CD4-positive, CD25-positive, alpha-beta regulatory T cell (primary cell): ENCODE results near the gene SMYD5. TPM values are rescaled to one million over a fixed set of nuclear protein-coding genes. Genes with fewer than 3 reads are reported as not detected.

Experiments used
- ATAC-seq, 2 donors: fragments of 150-1000 bp; cut with Tn5 transposase; one replicate each; pipeline ENCODE4 v1.10.0; 2021; ENCODE audit warnings: low read depth in 2 of 2, moderate number of reproducible peaks in 2 of 2, moderate library complexity in 1 of 2
- DNase-seq, 3 donors: peaks; one replicate each; pipeline versions ENCODE4 v3.0.0 to v3.0.0-alpha.2; 2012 to 2022; ENCODE audit warnings: mixed read lengths in 1 of 3
- H3K27ac ChIP-seq: one replicate; pipeline ENCODE4 v1.7.0; 2013; ENCODE audit warnings: mild to moderate bottlenecking, low read length; ENCODE audit not compliant: insufficient read depth, poor library complexity, severe bottlenecking
- H3K27me3 ChIP-seq: one replicate; pipeline ENCODE4 v1.7.0; 2013; ENCODE audit warnings: low read length; ENCODE audit not compliant: control insufficient read depth, insufficient read depth
- H3K36me3 ChIP-seq: one replicate; pipeline ENCODE4 v1.7.0; 2013; ENCODE audit warnings: mild to moderate bottlenecking, low read length, moderate library complexity; ENCODE audit not compliant: control insufficient read depth, insufficient read depth
- H3K4me1 ChIP-seq: 2 replicates; pipeline ENCODE4 v1.7.0; 2013; ENCODE audit warnings: mild to moderate bottlenecking, low read length; ENCODE audit not compliant: insufficient read depth, control insufficient read depth, poor library complexity, severe bottlenecking
- H3K4me3 ChIP-seq: one replicate; pipeline ENCODE4 v1.7.0; 2013; ENCODE audit warnings: low read depth, mild to moderate bottlenecking, low read length, moderate library complexity
- H3K9me3 ChIP-seq, 2 experiments: 1 replicate in 1 of 2; 2 replicates in 1 of 2; pipeline ENCODE4 v1.7.0; 2013; ENCODE audit warnings: low read length in 2 of 2, mild to moderate bottlenecking in 1 of 2, moderate library complexity in 1 of 2; ENCODE audit not compliant: control insufficient read depth in 2 of 2
- H3K27ac Mint-ChIP-seq, 3 donors: one replicate each; pipeline ENCODE4 v1.8.0; 2020 to 2022; ENCODE audit warnings: mild to moderate bottlenecking in 3 of 3, mixed read lengths in 3 of 3, moderate library complexity in 2 of 3
- H3K27me3 Mint-ChIP-seq: one replicate; pipeline ENCODE4 v1.8.0; 2022; ENCODE audit warnings: mild to moderate bottlenecking, mixed read lengths
- H3K36me3 Mint-ChIP-seq: one replicate; pipeline ENCODE4 v1.8.0; 2020; ENCODE audit warnings: mixed read lengths
- H3K4me1 Mint-ChIP-seq, 4 donors: one replicate each; pipeline ENCODE4 v1.8.0; 2020 to 2022; ENCODE audit warnings: mixed read lengths in 4 of 4, mild to moderate bottlenecking in 1 of 4
- H3K4me3 Mint-ChIP-seq, 4 donors: one replicate each; pipeline ENCODE4 v1.8.0; 2020 to 2022; ENCODE audit warnings: mild to moderate bottlenecking in 4 of 4, mixed read lengths in 4 of 4, moderate library complexity in 3 of 4
- H3K9me3 Mint-ChIP-seq, 7 donors: one replicate each; pipeline ENCODE4 v1.8.0; 2020 to 2022; ENCODE audit warnings: mixed read lengths in 7 of 7, mild to moderate bottlenecking in 3 of 7, moderate library complexity in 2 of 7
- polyA plus RNA-seq, 4 donors: library from polyadenylated mRNA; unstranded; fragments of 300-500 nt; fragmentation: Illumina TruSeq; gene quantifications; one replicate each; pipeline ENCODE4 v1.2.3, GENCODE V29; 2021
- total RNA-seq: library from RNA; stranded (reverse); gene quantifications from one replicate; pipeline ENCODE4 v1.2.3, GENCODE V29; 2022

SMYD5 gene
- total and polyA plus RNA-seq, 5 donors from 2014 or later = 13.8 to 30.3 (median 18.5) TPM

- no peak overlapping the region for H3K4me3 Mint-ChIP-seq
- Histone ChIP-seq H3K27me3 (no peaks in the 10 kb centered on the region), H3K4me3 (no peak overlapping the region), H3K36me3 (peaks cover 15% of the 10 kb centered on the region), H3K27ac (no peak overlapping the region), H3K9me3 (no peaks in the 10 kb centered on the region), H3K4me1 (peaks cover 7% of the 10 kb centered on the region)
- ATAC-seq (no peak), DNase-seq (no peak)
- no peak overlapping the region for H3K27ac Mint-ChIP-seq
- no peaks in the 10 kb centered on the region for H3K27me3 Mint-ChIP-seq
- H3K36me3 Mint-ChIP-seq = peaks cover 7% of the 10 kb centered on the region
- no peaks in the 10 kb centered on the region for H3K9me3 Mint-ChIP-seq
- peaks cover 7 to 23% (median 8%) of the 10 kb centered on the region in 4 donors for H3K4me1 Mint-ChIP-seq
Measured at GRCh38 chr2:73264332-73264606, 50.2 kb downstream of the SMYD5 start.

GRCh38 chr2:73264783-73265182 is 50.7 kb downstream of the SMYD5 start:
- Histone ChIP-seq H3K4me1 (peaks cover 11% of the 10 kb centered on the region), H3K27ac (no peak overlapping the region), H3K9me3 (no peaks in the 10 kb centered on the region), H3K36me3 (peaks cover 13% of the 10 kb centered on the region), H3K27me3 (no peaks in the 10 kb centered on the region), H3K4me3 (no peak overlapping the region)
- Mint-ChIP-seq H3K9me3 (no peaks in the 10 kb centered on the region), H3K4me1 (peaks cover 8 to 24% (median 10%) of the 10 kb centered on the region in 4 donors), H3K27ac (no peak overlapping the region), H3K4me3 (no peak overlapping the region), H3K27me3 (no peaks in the 10 kb centered on the region), H3K36me3 (peaks cover 7% of the 10 kb centered on the region)
- ATAC-seq = no peak
- no peak for DNase-seq

- H3K36me3 ChIP-seq = peaks cover 12% of the 10 kb centered on the region
- no peaks in the 10 kb centered on the region for H3K27me3 ChIP-seq
- H3K27ac Mint-ChIP-seq = peak overlapping the region in 1 of 3 donors; percentile 56
- no peaks in the 10 kb centered on the region for H3K9me3 Mint-ChIP-seq
- DNase-seq (no peak), ATAC-seq (no peak)
- peak overlapping the region in 1 of 4 donors; percentile 34 for H3K4me3 Mint-ChIP-seq
- no peak overlapping the region for H3K4me3 ChIP-seq
- peaks cover 7% of the 10 kb centered on the region for H3K36me3 Mint-ChIP-seq
- peaks cover 8 to 27% (median 13%) of the 10 kb centered on the region in 4 donors for H3K4me1 Mint-ChIP-seq
- H3K27ac ChIP-seq = no peak overlapping the region
- H3K4me1 ChIP-seq = peaks cover 13% of the 10 kb centered on the region
- H3K27me3 Mint-ChIP-seq = no peaks in the 10 kb centered on the region
- H3K9me3 ChIP-seq = no peaks in the 10 kb centered on the region
Measured at GRCh38 chr2:73265298-73266060, 51.4 kb downstream of the SMYD5 start.

- peaks cover 13% of the 10 kb centered on the region for H3K4me1 ChIP-seq
- peaks cover 8 to 31% (median 13%) of the 10 kb centered on the region in 4 donors for H3K4me1 Mint-ChIP-seq
- ATAC-seq = no peak
- no peak overlapping the region for H3K27ac ChIP-seq
- H3K36me3 ChIP-seq = peaks cover 12% of the 10 kb centered on the region
- no peak for DNase-seq
- H3K9me3 Mint-ChIP-seq = no peaks in the 10 kb centered on the region
- no peaks in the 10 kb centered on the region for H3K27me3 ChIP-seq
- H3K36me3 Mint-ChIP-seq = peaks cover 7% of the 10 kb centered on the region
- no peak overlapping the region for H3K4me3 Mint-ChIP-seq
- H3K27ac Mint-ChIP-seq = peak overlapping the region in 1 of 3 donors; percentile 56
- no peak overlapping the region for H3K4me3 ChIP-seq
- H3K27me3 Mint-ChIP-seq = no peaks in the 10 kb centered on the region
- H3K9me3 ChIP-seq = no peaks in the 10 kb centered on the region
Measured at GRCh38 chr2:73266061-73266901, 52.2 kb downstream of the SMYD5 start.

GRCh38 chr2:73267008-73267407 is 53.0 kb downstream of the SMYD5 start:
- DNase-seq = no peak
- Mint-ChIP-seq H3K27ac (no peak overlapping the region), H3K36me3 (peaks cover 3% of the 10 kb centered on the region), H3K4me3 (no peak overlapping the region), H3K27me3 (no peaks in the 10 kb centered on the region), H3K4me1 (peaks cover 8 to 31% (median 13%) of the 10 kb centered on the region in 4 donors), H3K9me3 (no peaks in the 10 kb centered on the region)
- H3K27ac ChIP-seq = no peak overlapping the region
- H3K36me3 ChIP-seq = peaks cover 12% of the 10 kb centered on the region
- no peaks in the 10 kb centered on the region for H3K27me3 ChIP-seq
- peaks cover 13% of the 10 kb centered on the region for H3K4me1 ChIP-seq
- H3K4me3 ChIP-seq = no peak overlapping the region
- H3K9me3 ChIP-seq = no peaks in the 10 kb centered on the region
- no peak for ATAC-seq

- peak overlapping the region; percentile 1 to 78 (median 66) for H3K27ac Mint-ChIP-seq
- DNase-seq (no peak), ATAC-seq (no peak)
- H3K36me3 Mint-ChIP-seq = peaks cover 3% of the 10 kb centered on the region
- H3K4me3 ChIP-seq = peak overlapping the region; percentile 24
- no peaks in the 10 kb centered on the region for H3K9me3 Mint-ChIP-seq
- peak overlapping the region; percentile 57 to 81 (median 72) for H3K4me3 Mint-ChIP-seq
- no peak overlapping the region for H3K27ac ChIP-seq
- no peaks in the 10 kb centered on the region for H3K27me3 Mint-ChIP-seq
- H3K36me3 ChIP-seq = peaks cover 5% of the 10 kb centered on the region
- peaks cover 8 to 31% (median 13%) of the 10 kb centered on the region in 4 donors for H3K4me1 Mint-ChIP-seq
- H3K4me1 ChIP-seq = peaks cover 13% of the 10 kb centered on the region
- no peaks in the 10 kb centered on the region for H3K27me3 ChIP-seq
- no peaks in the 10 kb centered on the region for H3K9me3 ChIP-seq
Measured at GRCh38 chr2:73268366-73268829, 54.4 kb downstream of the SMYD5 start.

GRCh38 chr2:73268830-73269685 is 55.0 kb downstream of the SMYD5 start:
- Histone ChIP-seq H3K4me3 (peak overlapping the region; percentile 58), H3K4me1 (peaks cover 13% of the 10 kb centered on the region), H3K27me3 (no peaks in the 10 kb centered on the region), H3K9me3 (no peaks in the 10 kb centered on the region), H3K27ac (no peak overlapping the region), H3K36me3 (peaks cover under 1% of the 10 kb centered on the region)
- peak overlapping the region in 3 of 4 donors; percentile 57 to 81 (median 74) for H3K4me3 Mint-ChIP-seq
- ATAC-seq = peak; percentile 92 to 94
- H3K27me3 Mint-ChIP-seq = no peaks in the 10 kb centered on the region
- H3K4me1 Mint-ChIP-seq = peaks cover 8 to 29% (median 13%) of the 10 kb centered on the region in 4 donors
- H3K9me3 Mint-ChIP-seq = no peaks in the 10 kb centered on the region
- H3K27ac Mint-ChIP-seq = peak overlapping the region in 1 of 3 donors; percentile 61
- peaks cover 3% of the 10 kb centered on the region for H3K36me3 Mint-ChIP-seq
- DNase-seq = peak; percentile 69 to 89 (median 80)
